SU-DHL-6 (cell line): ENCODE measurements around the gene MMGT1.

Source experiments
- EZH2phosphoT487 ChIP-seq: fragments of 200-600 bp; sonication (generic), shearing (Covaris generic); conservative IDR thresholded peaks from 2 replicates; pipeline ENCODE4 v1.6.1; 2018; ENCODE audit warnings: mild to moderate bottlenecking, antibody characterized with exemption, low read length, moderate library complexity, mixed read lengths
- TF ChIP-seq, protein P1 (sequence below): fragments of 200-600 bp; sonication (generic); IDR thresholded peaks from one replicate; pipeline ENCODE4 v1.5.1; 2017; ENCODE audit warnings: antibody characterized with exemption, mild to moderate bottlenecking, low read length, moderate library complexity; ENCODE audit not compliant: insufficient read depth, poor library complexity, severe bottlenecking

DNA sequence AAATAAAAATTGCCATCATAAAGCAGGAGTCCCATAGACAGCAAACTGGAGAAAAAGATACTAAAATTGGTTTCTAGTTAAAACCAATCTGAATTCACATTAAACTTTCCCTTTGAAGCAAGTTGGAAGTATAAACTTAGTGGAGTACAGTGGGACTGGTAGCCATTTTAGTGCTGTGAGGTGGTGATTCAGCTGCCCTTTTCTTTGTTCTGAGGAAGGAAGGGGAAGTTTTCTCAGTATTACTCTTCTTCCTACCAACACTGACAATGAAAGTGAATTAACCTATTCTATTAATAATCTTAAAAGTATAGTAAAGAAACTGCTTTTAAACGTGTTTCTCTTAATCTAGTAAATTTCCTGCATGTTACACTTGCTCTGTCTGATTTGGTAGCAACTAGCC lies 48.1 kb upstream of the MMGT1 start:
- TF ChIP-seq, protein P1, sequence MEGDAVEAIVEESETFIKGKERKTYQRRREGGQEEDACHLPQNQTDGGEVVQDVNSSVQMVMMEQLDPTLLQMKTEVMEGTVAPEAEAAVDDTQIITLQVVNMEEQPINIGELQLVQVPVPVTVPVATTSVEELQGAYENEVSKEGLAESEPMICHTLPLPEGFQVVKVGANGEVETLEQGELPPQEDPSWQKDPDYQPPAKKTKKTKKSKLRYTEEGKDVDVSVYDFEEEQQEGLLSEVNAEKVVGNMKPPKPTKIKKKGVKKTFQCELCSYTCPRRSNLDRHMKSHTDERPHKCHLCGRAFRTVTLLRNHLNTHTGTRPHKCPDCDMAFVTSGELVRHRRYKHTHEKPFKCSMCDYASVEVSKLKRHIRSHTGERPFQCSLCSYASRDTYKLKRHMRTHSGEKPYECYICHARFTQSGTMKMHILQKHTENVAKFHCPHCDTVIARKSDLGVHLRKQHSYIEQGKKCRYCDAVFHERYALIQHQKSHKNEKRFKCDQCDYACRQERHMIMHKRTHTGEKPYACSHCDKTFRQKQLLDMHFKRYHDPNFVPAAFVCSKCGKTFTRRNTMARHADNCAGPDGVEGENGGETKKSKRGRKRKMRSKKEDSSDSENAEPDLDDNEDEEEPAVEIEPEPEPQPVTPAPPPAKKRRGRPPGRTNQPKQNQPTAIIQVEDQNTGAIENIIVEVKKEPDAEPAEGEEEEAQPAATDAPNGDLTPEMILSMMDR: no peak
- TF ChIP-seq EZH2phosphoT487: no peak
